Muscle of back (tissue), 11 donors: ENCODE data around the gene TNPO1. TPM values are rescaled to one million over a fixed set of nuclear protein-coding genes. Genes with fewer than 3 reads are reported as not detected.

Experiments used
- DNase-seq, 3 donors: peaks; one replicate each; pipeline versions ENCODE4 v3.0.0 to v3.0.0-alpha.2; 2013
- polyA plus RNA-seq, 10 donors: library from polyadenylated mRNA; unstranded; fragments of 120-200 nt; gene quantifications; one replicate each; pipeline ENCODE4 v1.2.1, GENCODE V29; 2013; ENCODE audit not compliant: insufficient read length in 10 of 10

The TNPO1 gene
- polyA plus RNA-seq, 10 donors, result 62.0 to 106 (median 80.6) TPM

DNA sequence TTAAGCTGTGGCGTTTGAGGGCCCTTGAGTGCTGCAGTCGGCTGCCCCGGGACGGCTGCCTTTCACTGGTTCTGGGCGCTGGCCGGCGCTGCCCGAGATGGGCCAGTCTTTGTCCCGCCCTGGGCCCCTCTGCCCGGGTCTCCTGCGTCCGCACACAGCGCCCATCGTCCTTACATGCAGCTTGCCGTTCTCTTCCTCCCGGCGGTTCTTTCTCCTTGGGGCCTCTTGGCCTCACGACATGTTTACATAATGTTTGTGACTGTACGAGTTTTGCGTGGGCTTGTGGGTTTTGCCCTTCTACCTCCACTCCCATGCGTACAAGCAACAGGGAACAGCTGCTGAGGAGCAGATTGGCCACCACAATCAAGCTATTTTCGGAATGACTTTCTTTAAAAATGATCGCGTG, 618 bp downstream of the TNPO1 start:
- DNase-seq, result peak in 2 of 3 donors; percentile 47 to 66

DNA sequence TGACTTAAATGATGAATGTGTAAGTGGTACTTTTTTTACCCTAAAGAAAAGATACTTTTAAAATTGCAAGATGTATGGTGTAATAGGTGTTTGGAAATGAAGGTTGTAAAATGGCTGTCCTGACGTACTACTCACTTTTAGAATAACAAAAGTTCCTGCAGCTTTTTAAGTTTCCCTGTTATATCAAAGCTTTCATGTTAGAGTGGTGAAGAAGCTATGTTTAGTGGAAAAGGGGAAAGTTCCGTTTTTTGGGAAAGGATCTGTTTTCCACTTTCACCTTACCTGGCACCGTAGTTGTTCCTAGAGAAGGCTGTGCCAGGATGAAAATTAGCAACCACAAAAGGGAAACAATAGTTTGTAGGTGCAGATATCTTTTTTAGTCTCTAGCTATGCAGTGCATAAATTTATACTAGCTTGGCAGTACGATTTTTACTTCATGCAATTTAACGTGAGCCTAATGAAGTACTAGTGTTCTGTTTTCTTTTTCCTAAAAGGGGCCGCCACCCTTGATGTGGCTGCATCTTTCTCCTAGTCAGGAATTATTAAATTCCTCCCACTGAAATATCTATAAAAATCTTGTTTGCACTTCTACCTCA, 1.3 kb downstream of the TNPO1 start:
- DNase-seq, result peak; percentile 11 to 72 (median 29)

DNA sequence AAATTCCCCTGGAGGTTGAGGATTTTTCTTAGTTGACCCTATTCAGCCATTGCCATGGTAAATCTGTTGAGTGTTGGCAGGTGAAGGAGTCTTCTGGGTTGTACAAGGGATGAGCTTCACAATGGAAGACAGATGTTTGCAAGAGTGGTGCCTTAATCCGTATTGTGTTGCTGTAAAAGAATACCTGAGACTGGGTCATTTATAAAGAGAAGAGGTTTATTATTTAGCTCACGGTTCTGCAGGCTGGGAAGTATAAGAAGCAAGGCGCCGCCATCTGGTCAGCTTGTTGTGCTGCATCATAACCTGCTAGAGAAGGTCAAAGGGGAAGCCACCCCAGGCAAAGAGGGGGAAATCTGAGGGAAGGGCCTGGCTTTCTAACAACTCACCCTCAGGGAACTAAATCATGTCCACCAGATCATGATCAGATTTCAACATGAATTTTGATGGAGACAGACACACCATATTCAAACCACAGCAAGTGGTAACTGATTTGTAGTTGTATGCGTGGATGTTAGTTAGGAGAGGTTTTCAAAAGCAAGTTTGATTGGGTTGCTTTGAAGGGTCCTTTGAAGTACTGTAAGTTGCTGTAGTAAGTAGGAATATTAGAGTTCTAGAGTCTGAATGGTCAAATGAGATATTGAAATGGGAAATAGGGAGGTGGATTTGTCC, 2.5 kb downstream of the TNPO1 start:
- peak; percentile 49 to 77 (median 59) for DNase-seq

DNA sequence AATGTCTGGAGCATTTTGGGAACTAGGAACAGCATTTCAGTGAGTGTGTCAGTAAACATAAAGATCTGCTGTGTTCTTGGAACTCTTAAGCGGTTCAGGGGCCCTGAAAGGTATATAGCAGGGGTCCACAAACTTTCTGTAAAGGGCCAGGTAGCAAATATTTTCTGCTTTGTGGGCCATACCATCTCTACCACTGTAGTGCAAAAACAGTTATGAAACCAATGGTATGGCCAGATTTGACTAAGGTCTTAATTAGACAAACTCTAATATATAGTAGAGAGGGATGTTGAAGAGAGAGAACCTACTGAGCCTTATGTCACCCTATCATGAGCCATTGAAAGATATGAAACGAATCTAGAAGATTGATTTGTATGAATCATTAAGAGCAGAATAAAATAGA, 5.3 kb downstream of the TNPO1 start:
- DNase-seq, result no peak

DNA sequence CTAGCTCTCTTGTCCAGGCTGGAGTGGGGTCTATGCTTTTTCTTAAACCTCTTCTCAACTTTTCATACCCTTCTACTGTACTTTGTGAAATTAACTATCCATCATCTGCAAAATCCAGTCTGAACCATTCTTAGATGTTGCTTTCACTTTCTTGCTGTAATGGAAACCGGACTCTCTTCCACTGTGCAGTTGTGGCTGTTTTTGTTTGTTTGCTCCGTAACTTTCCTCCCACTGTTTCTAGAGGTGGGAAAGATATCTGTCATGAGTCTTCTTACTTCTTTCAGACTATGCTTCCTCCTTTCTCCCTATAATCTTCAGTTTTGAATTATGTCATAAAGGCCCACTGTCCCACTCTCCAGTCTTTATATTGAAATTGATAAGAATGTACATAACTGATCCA, 6.5 kb downstream of the TNPO1 start:
- DNase-seq, result no peak

DNA sequence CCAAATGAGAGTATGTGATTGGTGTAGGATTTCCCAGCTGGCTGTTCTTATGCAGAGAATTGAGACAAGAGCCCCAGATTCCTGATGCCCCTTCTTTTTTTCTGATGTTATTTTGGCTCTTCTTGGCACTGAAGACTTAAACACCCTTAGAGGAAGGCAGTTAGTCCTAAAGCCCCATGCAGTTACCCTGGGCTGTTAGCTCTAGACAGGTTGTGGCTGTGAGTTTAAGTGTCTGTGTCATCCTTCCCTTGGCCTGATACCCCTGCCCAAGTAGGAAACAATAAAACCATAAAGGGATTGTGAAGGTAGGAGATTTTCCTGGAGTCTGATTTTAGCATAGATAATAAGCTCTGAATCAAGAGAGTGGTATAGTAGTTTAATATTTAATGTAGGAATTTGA, 13.2 kb downstream of the TNPO1 start:
- no peak for DNase-seq

DNA sequence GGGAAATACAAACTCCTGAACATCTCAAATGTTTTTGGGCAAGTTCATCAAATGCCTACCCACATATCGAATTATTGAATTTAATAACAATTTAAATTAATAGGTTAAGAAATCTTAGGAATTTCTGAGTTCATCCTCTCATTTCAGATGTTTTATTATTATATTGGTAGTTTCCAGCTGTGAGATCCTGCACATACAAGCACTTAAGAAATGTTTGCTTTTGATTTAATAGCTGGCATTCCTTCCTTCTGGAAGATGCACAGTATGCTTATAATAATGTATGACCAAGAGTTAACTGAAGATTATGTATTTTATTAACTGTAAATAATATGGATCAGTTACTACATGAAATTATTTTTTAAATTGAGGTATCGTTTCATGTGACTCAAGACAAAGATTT, 13.9 kb downstream of the TNPO1 start:
- DNase-seq, result no peak

DNA sequence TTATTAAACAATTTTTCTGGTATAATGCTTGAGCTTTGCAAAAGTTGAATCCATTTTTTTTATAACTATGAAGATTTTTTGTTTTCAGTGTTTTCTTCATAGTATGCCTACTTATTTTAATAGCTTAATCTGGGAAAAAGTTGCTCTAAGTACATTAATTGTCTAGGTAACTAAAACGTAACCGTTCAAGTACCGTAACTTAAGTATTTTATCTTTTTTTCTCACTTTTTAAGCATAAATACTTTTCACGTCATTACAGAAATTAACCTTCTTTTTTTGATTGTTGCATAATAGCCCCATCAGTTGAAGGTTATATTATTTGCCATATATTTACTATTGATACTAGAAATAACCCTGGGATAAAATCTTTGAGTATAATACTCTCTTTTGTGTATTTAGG, 15.2 kb downstream of the TNPO1 start:
- no peak for DNase-seq

DNA sequence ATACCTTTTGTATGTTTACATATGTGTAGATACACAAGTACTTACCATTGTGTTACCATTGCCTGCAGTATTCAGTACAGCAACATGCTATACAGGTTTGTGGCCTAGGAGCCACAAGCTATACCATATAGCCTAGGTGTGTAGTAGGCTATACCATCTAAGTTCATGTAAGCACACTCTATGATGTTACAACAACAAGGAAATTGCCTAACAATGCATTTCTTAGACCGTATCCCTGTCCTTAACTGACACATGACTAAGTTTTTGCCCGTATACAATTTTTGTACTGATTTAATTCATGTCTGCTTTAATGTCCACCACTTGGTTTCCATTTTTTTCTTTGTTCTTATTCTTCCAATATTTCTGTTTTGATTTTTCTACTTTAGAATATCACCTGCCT, 18.5 kb downstream of the TNPO1 start:
- DNase-seq, result no peak

DNA sequence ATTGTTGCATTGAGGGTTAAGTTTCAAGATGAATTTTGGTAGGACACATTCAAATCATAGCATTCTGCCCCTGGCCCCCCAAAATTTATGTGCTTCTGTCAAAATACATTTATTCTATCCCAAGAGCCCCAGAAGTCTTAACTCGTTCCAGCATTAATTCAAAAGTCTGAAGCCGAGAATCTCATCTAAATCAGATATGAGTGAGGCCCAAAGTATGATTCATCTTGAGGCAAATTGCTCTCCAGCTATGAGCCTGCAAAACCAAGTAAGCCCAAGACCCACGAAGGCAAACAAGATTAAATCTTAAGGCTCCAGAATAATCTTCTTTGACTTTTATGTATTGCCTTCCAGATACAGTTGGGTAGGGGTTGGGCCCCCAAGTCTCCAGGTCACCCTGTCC, 19.2 kb downstream of the TNPO1 start:
- no peak for DNase-seq

DNA sequence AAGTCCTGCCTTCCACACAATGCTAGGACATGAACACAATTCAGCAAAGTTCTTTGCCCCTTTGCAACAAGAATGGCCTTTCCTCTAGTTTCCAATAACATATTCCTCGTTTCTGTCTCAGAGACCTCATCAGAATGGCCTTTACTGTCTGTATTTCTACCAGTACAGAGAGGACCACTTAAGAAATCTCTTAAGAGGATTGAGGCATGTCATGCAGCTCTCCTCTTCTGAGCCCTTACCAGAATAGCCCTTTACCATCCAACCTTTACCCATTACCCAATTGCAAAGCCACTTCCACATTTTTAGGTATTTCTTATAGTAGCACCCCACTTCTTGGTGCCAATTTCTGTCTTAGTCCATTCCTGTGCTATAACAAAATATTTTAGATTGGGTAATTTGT, 20.3 kb downstream of the TNPO1 start:
- no peak for DNase-seq

DNA sequence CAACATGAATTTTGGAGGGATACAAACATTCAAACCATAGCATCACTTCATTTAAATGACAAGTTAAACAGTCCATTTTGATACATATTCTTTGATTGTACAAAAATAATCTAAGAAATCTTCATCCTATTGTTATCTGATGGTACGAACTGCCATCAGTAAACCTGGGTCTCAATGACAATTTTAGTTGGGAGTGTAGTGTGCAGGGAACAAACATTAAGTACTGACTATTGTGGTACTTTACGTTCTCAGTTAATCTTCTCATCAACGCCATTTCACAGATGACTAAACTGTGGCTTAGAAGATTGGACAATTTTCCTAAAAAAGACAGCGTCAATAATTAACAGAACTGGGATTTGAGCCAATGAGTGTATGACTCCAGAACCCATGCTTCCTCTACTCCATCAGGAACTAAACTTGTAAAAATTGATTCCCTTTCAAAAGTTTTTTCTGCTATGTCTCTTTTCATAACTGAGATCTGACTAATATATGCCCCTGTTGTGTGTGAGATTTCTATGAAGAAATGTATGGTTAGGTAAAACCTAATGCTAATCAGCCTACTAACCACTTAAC, 21.1 kb downstream of the TNPO1 start:
- DNase-seq, result no peak

DNA sequence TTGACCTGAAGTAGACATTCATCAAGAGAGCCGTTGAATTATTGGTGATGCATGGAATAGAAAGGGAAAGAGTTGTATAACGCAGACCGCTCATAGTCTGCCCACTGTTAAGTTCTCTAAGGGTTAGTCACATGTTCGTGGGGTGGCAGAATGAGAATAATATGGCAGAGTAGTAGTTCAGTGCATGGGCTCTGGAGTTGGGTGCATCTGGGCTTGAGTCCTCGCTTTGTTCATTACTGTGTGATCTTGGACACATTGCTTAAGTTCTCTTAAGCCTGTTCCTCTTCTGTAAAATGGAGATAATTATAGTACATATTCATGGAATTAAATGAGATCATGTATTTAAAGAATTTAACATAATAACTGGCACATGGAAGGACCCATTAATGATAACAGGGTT, 23.6 kb downstream of the TNPO1 start:
- DNase-seq, result no peak

DNA sequence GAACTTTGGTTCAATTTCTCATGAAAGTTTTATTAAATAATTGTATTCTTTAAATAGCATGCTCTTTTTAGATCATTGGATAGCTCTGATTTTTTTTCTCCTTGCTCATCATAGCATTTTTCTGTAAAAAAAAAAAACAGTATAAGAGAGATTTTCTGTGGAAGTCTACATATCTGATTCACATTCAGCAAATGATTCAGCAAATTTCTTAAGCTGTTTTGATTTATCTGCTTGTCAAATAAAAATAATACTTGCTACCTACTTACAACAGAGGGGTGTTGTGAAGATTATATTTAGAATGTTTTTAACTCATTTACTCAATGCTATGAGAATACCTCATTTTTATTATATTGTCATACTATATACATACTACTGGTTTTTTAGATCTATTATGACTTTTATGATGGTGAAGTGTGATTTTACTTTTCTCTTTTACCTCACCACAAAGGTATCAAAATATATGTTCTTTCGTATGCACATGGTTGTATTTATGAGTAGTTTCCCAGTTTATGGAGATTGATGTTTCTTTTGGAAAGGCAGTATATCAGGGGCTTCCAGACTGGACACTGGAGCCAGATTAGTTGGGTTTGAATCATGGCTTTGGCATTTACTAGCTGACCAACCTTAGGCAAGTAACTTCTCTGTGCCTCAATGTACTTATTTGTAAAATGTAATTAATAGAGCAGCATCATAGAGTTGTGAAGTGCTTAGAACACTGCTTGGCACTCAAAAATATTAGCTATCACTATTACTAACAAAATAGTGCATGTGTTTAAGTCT, 25.5 kb downstream of the TNPO1 start:
- no peak for DNase-seq

DNA sequence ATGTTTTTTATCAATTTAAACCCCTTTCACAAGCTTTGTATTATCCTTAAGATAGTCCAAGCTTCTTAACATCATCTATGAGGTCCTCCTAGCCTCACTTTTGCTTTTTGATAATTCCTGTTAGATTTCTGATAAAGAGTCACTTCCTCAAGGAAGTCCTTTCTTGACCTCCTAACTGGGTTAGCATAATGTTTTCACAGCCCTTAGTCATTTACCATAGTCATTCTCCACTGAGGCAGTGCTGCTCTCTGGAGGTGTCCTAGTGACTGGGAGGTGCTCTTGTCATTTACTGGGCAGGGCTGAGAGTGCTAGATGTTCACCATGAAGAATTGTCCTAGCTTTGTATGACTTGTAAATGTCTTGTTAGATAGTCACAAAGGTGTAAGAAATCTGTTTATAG, 26.4 kb downstream of the TNPO1 start:
- DNase-seq, result no peak

DNA sequence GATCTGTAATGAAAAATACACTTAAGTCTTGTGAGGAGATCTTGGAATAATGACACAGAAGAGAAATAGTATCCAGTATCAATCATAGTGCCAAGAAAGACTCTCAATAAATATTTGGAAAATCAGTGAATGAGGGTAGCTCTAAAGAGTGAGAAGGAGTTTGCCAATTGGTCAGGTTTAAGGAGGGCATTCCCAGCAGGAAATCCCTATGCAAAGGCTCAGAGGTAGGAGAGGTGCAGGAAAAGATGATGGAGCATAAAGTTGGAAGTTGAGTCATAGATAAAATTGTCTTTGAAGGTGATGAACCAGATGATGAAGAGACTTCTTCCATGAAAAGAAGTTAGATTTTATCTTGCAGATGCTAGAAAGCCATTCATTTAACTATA, 27.8 kb downstream of the TNPO1 start:
- DNase-seq, result no peak

DNA sequence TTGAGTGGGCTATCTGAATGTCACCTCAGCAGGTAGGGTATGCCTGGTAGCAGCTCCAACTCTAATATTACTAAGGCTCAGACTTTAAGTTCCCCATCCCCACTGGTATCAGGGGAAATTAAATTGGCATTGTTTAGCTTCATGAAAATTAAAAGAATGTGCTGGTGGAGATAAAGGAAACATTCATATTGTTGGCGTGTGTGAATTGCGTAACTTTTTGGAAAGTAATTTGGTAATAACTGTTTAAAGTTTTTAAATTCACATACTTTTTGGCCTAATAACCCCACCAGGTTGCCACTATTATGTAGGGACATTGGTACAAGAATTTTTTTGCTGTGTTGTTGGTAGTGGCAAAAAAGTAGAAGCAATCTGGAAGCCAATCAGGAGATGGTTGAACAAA, 29.4 kb downstream of the TNPO1 start:
- no peak for DNase-seq

DNA sequence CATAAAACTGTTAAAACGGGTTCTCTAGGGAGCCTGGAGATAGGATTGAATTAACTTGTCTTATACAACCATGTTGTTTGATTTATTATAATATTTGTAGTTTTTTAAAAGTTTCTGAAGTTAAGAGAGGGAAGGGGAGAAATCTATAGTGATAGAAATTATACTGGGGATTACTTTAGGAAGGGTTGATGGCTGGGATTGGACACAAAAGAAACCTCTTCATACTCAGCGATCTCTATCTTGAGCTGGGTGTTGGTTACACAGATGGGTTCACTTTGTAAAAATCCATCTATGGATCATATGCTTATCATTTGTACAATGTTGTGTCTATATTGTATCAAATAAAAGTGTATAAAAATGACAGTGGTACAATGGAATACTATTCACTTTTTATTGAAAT, 30.0 kb downstream of the TNPO1 start:
- DNase-seq, result no peak

DNA sequence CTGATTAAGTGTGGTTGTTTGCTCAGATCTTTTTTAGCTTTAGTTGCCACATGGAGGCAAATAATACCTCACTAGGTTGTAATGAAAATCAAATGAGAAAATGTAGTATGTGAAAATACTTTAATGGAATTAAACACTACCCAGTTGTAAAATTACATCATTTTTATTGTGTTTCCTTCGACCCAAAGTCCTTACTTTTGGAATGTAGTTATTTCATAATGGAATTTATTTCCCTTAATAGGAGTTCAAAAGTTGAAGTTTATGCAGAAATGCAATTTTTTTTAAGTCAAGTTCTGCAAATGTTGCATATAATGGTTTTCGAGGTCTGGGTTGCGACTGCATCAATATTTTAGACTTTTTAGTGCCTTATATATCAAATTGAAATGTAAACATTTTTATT, 31.0 kb downstream of the TNPO1 start:
- peak in 1 of 3 donors; percentile 27 for DNase-seq

DNA sequence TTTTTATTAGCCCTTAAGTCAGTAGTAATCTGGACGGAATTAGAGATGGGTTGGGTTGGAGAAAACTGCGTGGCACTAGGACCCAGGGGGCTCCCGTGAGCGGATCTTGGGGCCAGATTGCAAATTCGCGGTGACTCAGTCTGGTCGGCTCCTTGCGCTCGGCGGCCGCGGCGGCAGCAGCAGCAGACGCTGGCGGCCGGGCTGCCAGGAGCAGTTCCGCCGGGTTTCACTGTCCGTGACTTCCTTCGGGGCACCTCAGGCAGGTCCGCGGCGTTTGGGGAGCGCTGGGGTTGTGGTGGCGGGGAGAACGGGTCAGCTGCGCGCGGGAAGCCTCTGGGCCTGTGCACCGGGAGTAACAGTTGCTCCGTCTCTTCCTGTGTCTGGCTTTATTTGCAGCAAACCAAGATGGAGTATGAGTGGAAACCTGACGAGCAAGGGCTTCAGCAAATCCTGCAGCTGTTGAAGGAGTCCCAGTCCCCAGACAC, 31.6 kb downstream of the TNPO1 start:
- DNase-seq, result peak; percentile 93 to 97 (median 94)

DNA sequence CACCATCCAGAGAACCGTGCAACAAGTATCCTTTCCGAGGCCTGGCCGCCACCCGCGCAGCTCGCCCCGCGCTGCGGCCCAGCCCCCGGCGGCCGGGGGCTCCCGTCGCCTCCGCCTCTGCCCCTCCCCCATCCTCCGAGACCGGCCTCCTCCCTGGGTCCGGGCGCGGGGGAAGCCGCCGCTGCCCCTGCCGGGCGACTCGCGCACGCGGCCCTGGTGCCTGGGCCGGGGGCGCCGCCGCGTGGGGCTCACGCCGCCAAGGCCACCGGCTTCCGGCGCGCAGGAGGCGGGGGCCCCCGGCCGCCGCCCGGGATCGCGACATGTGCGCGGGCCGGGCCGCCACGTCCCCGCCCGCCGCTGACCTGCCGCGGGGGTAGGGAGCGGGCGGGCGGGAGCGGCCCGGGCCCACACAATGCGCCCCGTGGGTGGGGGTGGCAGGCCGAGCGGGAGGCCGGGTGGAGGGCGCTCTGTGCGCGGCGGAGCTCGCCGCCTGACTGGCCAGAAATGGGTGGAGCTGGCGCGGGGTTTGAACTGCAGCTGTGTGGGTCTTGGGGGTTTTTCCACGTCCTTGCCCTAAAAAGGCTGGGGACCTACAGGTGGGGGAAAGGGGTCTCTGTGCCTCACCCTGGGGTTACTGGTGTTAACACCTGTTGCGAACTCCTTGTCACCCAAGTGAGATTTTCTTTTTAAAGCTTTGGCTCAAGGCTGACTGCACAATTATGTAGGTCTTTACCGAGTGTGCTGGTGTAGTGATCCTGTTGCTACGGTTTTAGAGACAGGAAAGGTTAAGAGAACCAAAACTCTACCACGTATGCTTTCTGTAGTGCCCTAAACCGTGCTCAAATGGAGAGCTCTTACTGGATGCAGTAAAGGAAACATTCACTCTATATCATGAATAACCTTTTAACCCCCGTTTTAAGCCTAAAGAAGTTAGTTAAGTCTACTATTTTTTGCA, 32.3 kb downstream of the TNPO1 start:
- DNase-seq, result peak; percentile 30 to 80 (median 62)

DNA sequence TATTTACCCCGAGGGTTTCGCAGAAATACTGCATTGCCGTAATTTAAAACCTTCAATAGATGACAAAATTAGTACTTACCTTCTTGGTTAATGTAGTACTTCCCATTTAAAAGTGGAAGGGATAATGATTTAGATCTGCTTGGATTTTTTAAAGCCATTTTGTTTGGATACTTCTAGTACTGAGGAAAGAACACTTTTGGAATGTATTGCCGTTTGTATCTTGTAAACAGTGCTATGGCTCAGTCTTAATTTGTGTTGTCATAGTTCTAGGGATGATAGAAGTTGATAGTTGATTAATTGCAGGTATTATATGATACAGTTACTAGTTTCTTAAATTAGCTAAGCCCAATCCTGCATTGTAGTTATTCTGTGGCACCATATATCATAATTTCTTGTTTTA, 33.1 kb downstream of the TNPO1 start:
- peak in 1 of 3 donors; percentile 43 for DNase-seq
